ENCODE measurements around the gene BZW1.

The BZW1 gene

GRCh38 chr2:200811333-200812121, at the start of gene BZW1:
Gene BZW1 (plus strand): TSS chr2:200811910. CDS start chr2:200813218, 1,308 bp downstream.
- DNase-seq = peak; percentile 99

- DNase-seq = no peak
Measured at GRCh38 chr2:200762127-200762526, 49.6 kb upstream of the BZW1 start.

- DNase-seq = no peak
Measured at GRCh38 chr2:200763422-200763821, 48.3 kb upstream of the BZW1 start.

- no peak for DNase-seq
Measured at GRCh38 chr2:200765139-200765951, 46.4 kb upstream of the BZW1 start.

- DNase-seq = no peak
Measured at GRCh38 chr2:200765995-200766660, 45.6 kb upstream of the BZW1 start.

GRCh38 chr2:200767111-200767885, 44.4 kb upstream of the BZW1 start:
- no peak for DNase-seq

- DNase-seq = no peak
Measured at GRCh38 chr2:200770847-200771246, 40.9 kb upstream of the BZW1 start.

GRCh38 chr2:200772620-200773019, 39.1 kb upstream of the BZW1 start:
- DNase-seq = no peak

GRCh38 chr2:200773083-200773482, 38.6 kb upstream of the BZW1 start:
- DNase-seq = no peak

GRCh38 chr2:200774920-200775319, 36.8 kb upstream of the BZW1 start:
- DNase-seq = no peak

- no peak for DNase-seq
Measured at GRCh38 chr2:200777275-200777674, 34.4 kb upstream of the BZW1 start.

GRCh38 chr2:200778038-200778437, 33.7 kb upstream of the BZW1 start:
- DNase-seq = no peak

- DNase-seq = no peak
Measured at GRCh38 chr2:200779214-200779613, 32.5 kb upstream of the BZW1 start.

- no peak for DNase-seq
Measured at GRCh38 chr2:200781616-200782015, 30.1 kb upstream of the BZW1 start.

GRCh38 chr2:200782251-200782650, 29.5 kb upstream of the BZW1 start:
- no peak for DNase-seq

- DNase-seq = no peak
Measured at GRCh38 chr2:200784215-200784614, 27.5 kb upstream of the BZW1 start.

- DNase-seq = no peak
Measured at GRCh38 chr2:200786423-200786822, 25.3 kb upstream of the BZW1 start.

- DNase-seq = no peak
Measured at GRCh38 chr2:200786826-200787225, 24.9 kb upstream of the BZW1 start.

- DNase-seq = no peak
Measured at GRCh38 chr2:200787351-200788120, 24.2 kb upstream of the BZW1 start.

GRCh38 chr2:200788121-200788718, 23.5 kb upstream of the BZW1 start:
- no peak for DNase-seq

GRCh38 chr2:200790185-200790584, 21.5 kb upstream of the BZW1 start:
- no peak for DNase-seq

GRCh38 chr2:200791905-200792304, 19.8 kb upstream of the BZW1 start:
- DNase-seq = no peak

Measured in NCI-H82 (cell line).